HG03565 (cell line): ENCODE results near the gene F2RL3.

ENCODE experiments used
- ATAC-seq: cut with Tn5 transposase; IDR thresholded peaks from one replicate; pipeline ENCODE4 v1.9.1; 2021; ENCODE audit warnings: mild to moderate bottlenecking, moderate library complexity; ENCODE audit not compliant: unreplicated experiment

F2RL3 gene

DNA sequence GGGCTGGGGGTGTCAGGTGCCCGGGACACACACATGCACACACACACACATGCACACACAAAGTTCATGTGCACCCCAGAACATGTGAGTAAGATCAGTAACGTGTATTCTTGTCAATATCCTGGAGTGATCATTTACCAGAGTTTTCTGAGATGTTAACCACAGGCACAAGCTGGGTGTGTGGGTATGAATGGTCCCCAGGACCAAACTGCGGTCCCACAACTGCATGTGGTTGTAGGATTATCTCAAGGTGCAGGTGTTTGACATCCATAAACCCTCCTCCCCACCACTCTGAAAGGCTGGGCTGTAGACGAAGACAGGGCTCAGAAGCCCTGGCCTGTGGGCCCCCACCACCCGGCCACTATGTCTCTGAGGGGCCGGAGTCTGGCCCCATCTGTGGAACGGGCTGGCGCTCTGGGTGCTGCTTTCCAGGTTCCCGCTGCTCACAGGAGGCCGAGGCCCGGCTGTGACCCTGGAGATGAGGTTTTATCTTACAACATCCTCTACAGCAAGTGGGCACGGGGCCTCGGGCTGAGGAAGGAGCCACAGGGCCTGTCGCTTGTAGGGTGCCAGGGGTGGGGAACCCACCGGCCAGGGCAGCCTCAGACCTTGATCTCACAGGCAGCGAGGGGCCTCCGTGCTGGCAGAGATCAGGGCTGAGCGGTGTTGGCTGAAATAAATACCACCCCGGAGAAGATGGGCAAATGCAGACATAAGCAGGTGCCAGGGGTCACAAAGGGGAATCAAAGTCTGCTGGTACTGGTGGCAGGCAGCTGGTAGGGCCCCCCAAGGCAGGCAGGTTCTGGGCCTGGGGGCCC is 4.3 kb downstream of the F2RL3 start:
- ATAC-seq, result no peak

- ATAC-seq, result no peak
Measured at GRCh38 chr19:16893686-16893989, 4.8 kb downstream of the F2RL3 start.

DNA sequence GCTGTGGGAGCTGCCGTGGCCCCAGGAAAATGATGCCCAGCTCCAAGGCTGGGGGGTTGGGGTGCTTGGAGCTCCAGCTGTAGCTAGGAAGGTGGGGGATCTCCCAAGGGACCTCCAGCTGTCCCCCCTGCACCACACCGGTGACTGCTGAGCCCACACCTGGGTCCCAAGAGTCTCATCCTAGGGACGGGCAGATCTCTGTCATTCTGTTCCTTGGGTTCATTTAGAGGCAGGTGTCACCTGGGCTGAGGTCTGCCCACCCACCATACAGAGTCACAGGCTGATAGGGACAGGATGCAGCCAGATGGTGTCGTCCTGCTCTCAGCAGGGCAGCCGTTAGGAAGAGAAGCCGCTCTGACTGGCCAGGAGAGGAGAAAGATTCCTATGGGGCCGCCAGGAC is 5.3 kb downstream of the F2RL3 start:
- ATAC-seq, result no peak

- no peak for ATAC-seq
Measured at GRCh38 chr19:16895467-16896145, 6.8 kb downstream of the F2RL3 start.

DNA sequence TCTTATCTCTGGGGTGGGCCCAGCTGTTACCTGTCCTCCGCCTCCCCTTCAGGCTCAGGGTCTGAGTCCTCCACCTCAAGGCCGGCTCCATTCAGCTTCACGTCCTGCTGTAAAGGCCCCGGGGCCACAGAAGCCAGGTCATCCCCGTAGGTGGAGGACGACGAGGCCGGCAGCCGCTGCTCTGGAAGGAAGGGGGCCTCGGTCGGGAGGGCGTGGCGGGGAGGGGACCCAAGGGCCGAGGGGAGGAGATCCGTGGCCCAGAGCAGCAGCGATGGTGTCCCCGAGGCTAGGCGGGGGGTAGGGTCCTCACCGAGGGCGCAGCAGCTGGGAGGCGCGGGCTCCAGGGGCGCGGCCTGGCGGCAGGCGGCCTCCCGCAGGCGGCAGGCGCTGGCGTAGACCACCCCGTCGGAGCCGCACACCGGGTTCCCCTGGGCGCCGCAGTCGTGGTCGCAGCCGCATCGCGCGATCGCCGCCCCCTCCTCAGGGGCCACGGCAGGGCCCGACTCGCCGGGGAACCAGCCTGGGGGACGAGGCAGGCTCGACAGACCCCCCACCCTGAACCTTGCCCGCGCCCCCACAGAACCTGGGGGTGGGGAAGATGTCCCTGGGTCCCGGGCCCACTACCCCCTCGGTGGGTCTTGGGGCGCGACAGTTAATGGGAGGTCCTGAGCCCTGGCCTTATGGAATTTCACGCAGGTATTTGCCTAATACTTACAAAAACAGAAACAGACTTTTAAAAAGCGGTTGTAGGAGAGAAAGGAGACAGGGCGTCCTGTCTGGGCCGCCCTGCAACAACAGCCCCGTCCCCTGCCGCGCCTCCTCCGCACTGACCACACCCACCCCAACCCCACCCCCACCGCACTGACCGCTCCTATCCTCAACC is 7.6 kb downstream of the F2RL3 start:
- ATAC-seq, result peak; percentile 18

- ATAC-seq, result peak; percentile 31
Measured at GRCh38 chr19:16897029-16897855, 8.4 kb downstream of the F2RL3 start.

- no peak for ATAC-seq
Measured at GRCh38 chr19:16897856-16898161, 9.0 kb downstream of the F2RL3 start.

- ATAC-seq, result no peak
Measured at GRCh38 chr19:16898361-16899015, 9.7 kb downstream of the F2RL3 start.

DNA sequence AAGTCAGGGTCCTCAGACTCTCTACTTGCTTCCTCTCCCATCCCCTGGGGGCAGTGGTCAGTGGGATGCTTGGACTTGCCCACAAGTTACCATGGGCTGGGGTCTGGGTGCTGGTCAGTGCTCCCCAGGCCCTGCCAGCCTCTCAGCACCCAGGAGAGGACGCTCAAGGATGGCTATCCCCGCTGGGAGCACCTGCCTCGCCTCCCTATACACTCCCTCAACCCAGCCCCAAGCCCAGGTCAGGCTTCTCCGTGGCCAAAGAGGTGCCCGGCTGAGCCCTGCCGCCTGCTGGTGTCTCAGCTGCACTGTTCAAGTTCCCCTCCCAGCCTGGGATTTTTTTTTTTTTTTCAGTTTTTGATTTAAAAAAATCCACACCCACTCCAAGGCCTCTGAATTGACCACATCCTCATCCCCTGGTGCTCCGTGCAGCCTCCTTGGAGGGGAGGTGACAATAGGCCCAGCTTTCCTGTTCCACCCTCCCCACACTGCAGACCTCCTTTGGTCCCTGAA is 10.8 kb downstream of the F2RL3 start:
- no peak for ATAC-seq

GRCh38 chr19:16901491-16902175 is 12.8 kb downstream of the F2RL3 start:
- ATAC-seq, result no peak

- ATAC-seq, result no peak
Measured at GRCh38 chr19:16902545-16902944, 13.7 kb downstream of the F2RL3 start.

DNA sequence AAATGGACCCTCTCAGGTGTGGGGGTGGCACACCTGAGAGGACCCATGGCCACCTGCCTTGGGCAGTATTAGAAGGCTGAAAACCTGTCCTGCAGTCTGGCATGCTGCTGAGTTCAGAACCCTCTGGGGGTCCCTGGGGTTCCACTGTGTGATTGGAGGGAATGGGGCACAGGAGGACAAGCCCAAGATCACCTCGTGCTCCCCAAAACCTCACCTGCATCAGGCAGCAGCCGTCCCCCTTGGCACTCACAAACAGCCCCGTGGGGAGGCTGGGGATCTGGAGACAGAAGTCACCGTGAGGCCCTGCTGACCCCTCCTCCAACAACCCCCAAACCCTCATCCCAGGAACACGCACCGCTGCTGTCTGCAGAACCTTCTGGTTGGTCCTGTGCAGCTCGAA is 14.5 kb downstream of the F2RL3 start:
- ATAC-seq, result no peak

DNA sequence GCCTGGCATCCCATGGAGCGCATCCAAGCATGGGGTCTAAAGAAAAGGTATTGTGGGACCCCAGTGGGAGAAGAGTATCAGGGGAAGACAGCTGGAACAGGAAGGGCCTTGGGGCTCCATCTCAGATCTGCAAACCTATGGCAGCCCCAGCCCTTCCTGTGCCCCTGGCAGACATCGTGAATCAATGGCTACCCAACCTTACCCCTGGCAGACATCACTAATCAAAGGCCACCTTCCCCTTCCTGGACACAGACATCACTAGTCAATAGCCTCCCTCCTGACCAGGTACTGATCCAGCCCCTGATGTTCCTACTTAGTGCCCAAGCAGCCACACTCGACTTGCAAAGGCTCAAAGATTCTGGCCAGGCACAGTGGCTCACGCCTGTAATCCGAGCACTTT is 15.8 kb downstream of the F2RL3 start:
- no peak for ATAC-seq

DNA sequence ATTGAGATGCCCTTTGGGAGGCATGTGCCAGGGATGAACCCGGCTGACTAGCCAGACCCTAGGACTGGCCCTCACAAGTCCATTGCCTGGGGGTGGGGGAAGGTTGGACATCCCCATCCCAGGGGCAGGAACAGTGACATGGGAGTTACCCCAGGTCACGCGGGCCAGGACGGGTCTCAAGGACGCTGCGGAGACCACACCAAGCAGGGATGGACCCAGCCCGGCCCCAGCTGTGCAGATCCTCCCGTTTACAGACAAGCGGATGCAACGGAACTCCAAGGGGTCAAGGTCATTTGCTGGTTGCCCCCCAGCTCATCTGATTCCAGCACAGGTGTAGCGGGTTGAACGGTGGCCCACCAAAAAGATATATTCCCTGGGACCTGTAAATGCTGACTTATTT is 20.0 kb downstream of the F2RL3 start:
- no peak for ATAC-seq

DNA sequence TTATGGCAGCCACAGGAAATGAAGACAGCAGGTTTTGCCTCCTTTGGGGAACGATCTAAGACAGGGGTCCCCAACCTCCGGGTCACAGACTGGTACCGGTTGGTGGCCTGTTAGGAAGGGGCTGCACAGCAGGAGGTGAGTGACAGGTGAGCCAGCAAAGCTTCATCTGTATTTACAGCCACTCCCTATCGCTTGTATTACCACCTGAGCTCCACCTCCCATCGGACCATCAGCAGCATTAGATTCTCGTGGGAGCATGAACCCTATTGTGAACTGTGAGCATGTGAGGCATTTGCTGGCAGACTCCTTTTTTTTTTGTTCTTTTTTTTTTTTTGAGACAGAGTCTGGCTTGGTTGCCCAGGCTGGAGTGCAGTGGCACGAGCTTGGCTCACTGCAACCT is 22.2 kb downstream of the F2RL3 start:
- no peak for ATAC-seq

DNA sequence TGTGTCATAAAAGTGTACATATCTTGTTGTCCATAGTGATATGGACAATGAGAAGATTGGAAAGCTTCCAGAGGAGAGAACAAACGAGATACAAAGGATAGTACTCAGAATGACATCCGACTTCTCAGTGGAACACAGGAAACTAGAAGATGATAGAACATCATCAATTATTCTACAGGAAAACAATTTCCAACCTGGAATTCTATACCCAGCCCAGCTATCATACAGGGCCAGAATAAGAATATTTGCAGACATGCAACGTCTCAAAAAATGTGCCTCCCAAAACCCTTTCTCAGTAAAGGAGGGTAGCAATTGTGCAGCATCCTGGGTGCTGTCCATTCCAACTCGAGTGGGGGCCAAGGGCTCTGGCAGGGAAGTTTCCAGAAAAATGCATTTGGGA is 24.0 kb downstream of the F2RL3 start:
- ATAC-seq, result no peak

DNA sequence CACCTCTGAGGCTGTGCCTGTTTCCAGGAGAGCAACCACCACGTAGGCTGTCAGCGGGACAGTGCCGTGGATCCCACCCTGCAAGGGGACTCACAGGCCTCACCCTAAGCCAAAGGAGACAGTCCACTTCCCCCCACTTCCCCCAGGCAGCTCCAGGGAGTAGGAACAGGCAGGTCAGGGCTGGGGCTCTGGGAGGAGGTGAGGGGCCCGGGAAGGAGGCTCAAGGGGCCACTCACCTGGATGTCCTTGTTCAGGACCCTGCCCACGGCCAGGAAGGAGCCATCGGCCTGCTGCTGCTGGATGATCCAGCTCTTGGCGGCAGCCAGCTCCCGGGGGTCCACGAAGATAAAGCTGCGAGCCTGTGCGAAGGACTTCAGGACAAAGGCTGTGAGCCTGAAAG is 25.6 kb downstream of the F2RL3 start:
- no peak for ATAC-seq

DNA sequence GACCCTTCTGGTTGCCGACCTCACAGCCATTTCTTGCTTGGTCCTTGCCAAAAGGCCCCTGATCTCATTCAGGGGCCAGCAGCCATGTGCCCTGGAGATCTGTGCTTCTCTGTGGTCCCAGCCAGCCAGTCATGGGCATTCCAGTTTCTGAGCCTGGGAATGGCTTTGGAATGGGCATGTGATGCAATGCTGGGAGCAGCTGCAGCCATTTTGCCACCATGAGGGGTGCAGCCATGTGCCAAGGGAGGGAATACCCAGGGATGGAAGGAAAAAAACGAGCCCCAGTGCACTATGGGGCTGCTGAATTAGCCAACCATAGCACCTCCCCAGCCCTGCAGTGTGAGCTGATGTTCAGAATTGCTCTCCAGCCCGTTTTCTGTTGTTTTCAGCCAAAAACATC is 26.3 kb downstream of the F2RL3 start:
- ATAC-seq, result no peak

- ATAC-seq, result no peak
Measured at GRCh38 chr19:16915734-16916133, 26.9 kb downstream of the F2RL3 start.

GRCh38 chr19:16917401-16917800 is 28.6 kb downstream of the F2RL3 start:
- ATAC-seq, result no peak
